ENCODE measurements around the gene TFDP1.

The TFDP1 gene

DNA sequence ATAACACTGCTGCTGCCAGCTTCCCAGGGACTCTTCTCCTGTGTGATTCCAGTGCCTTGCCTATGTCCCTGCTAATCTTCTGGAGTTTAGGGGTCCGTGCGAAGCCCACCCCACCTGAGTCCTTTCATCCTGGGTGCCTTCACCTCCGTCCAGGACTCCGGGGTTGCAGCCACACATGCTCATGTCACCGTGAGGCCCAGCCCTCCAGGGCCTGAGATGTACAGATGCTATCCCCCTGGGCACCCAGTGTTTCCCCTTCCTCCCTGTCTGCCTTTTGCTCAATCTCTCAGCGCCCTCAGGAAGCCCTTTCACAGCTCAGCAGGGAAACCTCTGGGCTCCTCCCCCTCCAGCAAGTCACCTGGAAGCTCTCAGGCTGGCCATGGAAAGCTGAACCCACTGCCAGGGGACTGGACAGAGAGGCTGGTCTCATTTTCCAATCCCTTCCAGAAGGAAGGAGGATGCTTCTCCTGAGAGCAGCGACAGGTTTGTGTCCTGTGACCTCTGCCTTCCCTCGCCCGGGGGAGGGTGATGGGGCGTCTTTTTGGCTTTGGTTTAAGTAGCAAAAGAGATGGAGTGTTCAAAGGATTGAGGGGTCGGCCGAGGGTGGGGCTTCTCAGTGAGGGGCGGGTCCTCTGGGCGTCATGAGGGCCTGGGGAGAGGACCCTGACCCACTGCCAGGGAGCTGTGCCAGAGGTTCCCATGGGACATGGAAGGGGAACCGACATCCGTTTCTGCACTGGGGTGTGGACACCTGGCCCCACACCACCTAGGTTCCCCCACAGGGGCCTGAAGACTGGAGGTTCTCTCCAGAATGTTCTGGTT is 30.8 kb upstream of the TFDP1 start:
- no peak overlapping the region for H3K4me3 ChIP-seq
- DNase-seq (ENCODE audit: low read depth, low spot score), result no peak
- H3K27ac ChIP-seq, result no peak overlapping the region
- H3K9me3 ChIP-seq (ENCODE audit: low read depth, low read length), result no peaks in the 10 kb centered on the region
- H3K9ac ChIP-seq (ENCODE audit: insufficient read length), result no peak overlapping the region
- H3K36me3 ChIP-seq (ENCODE audit: insufficient read depth, low read length), result peaks cover 4% of the 10 kb centered on the region; the same call in 1 of the 2 replicates
- TF ChIP-seq FOXP2 (optimal IDR thresholded peaks at IDR 0.05; ENCODE audit: control extremely low read depth, extremely low read length, insufficient read depth) (no peak), POLR2AphosphoS5 (IDR thresholded peaks at IDR 0.05; ENCODE audit: borderline replicate concordance, low read depth, low read length) (no peak), EZH2 (IDR thresholded peaks at IDR 0.05) (no peak)

DNA sequence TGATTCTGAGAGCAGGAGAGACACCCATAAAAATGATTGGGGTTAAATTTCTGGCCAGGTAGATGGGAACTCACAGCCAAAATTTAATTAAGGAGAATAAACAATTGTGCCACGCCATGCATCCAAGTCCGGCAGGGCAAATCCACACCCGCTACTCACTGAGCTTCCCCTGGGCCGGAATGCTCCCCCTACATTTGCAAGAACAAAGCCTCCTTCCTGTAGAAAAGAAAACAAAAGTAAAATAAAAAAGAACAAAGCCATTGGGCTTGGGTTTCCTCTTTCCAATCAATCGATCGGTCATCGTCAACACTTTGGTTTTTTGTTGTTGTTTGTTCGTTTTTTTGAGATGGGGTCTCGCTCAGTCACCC is 30.2 kb upstream of the TFDP1 start:
- DNase-seq (ENCODE audit: low read depth, low spot score), result no peak
- H3K9ac ChIP-seq (ENCODE audit: insufficient read length), result no peak overlapping the region
- H3K36me3 ChIP-seq (ENCODE audit: insufficient read depth, low read length), result peaks cover 4% of the 10 kb centered on the region; the same call in 1 of the 2 replicates
- TF ChIP-seq FOXP2 (optimal IDR thresholded peaks at IDR 0.05; ENCODE audit: control extremely low read depth, extremely low read length, insufficient read depth) (no peak), EZH2 (IDR thresholded peaks at IDR 0.05) (no peak), POLR2AphosphoS5 (IDR thresholded peaks at IDR 0.05; ENCODE audit: borderline replicate concordance, low read depth, low read length) (no peak)
- H3K4me3 ChIP-seq, result no peak overlapping the region
- H3K27ac ChIP-seq, result no peak overlapping the region
- H3K9me3 ChIP-seq (ENCODE audit: low read depth, low read length), result no peaks in the 10 kb centered on the region

DNA sequence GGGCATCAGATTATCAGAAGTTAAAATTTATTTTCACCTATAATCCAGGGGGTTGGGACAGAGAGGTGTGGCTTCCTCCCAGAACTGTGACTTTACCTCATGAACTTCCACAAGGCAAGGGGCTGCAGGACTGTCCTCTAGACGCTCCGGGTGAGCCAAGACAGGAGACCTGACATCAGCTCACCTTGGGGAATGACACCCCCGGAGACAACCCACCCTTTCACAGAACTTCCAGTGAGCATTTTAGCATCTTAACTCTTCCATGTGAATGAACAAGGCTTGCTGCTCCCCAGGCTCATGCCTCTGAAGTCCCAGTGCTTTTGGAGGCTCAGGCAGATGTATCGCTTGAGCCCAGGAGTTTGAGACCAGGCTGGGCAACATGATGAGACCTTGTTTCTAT is 29.4 kb upstream of the TFDP1 start:
- peaks cover 4% of the 10 kb centered on the region; the same call in 1 of the 2 replicates for H3K36me3 ChIP-seq (ENCODE audit: insufficient read depth, low read length)
- TF ChIP-seq EZH2 (IDR thresholded peaks at IDR 0.05), result no peak
- DNase-seq (ENCODE audit: low read depth, low spot score), result no peak
- H3K4me3 ChIP-seq, result no peak overlapping the region
- H3K9ac ChIP-seq (ENCODE audit: insufficient read length), result no peak overlapping the region
- H3K27ac ChIP-seq, result no peak overlapping the region
- H3K9me3 ChIP-seq (ENCODE audit: low read depth, low read length), result no peaks in the 10 kb centered on the region

DNA sequence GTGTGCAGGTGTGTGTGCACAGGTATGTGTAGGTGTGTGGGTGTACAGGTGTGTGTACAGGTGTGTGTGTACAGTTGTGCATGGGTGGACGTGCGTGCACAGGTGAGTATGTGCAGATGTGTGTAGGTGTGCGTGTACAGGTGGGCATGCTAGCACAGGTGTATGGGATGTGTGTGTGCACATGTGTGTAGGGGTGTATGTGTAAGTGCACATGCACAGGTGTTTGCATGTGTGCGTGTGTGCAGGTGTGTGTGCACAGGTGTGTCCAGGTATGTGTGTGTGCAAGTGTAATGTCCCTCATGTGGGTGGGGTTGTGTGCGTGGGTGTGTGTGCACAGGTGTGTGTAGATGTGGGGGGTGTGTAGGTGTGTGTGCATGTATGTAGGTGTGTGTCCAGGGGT is 27.5 kb upstream of the TFDP1 start:
- H3K9me3 ChIP-seq (ENCODE audit: low read depth, low read length), result no peaks in the 10 kb centered on the region
- H3K9ac ChIP-seq (ENCODE audit: insufficient read length), result no peak overlapping the region
- no peak overlapping the region for H3K4me3 ChIP-seq
- H3K27ac ChIP-seq, result no peak overlapping the region
- TF ChIP-seq POLR2AphosphoS5 (IDR thresholded peaks at IDR 0.05; ENCODE audit: borderline replicate concordance, low read depth, low read length) (no peak), FOXP2 (optimal IDR thresholded peaks at IDR 0.05; ENCODE audit: control extremely low read depth, extremely low read length, insufficient read depth) (no peak), EZH2 (IDR thresholded peaks at IDR 0.05) (no peak)
- DNase-seq (ENCODE audit: low read depth, low spot score), result no peak
- H3K36me3 ChIP-seq (ENCODE audit: insufficient read depth, low read length), result no peaks in the 10 kb centered on the region

DNA sequence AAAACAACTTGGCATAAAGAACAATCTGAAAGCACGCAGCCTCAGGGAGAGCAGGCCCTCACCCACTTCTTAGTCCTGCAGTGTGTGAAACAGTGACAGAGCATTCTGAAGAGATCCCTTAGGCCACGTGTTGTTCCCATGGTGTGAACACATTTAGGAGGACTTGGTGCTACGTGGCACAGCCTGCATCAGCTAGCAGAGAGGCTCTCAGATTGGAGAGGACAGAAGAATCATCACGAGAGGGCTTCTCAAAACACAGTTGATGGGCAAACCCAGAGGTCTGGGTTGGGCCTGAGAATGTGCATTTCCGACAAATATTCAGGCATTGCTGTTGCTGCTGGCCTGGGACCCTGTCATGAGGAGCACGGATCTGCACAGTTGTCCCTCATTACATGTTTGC is 26.1 kb upstream of the TFDP1 start:
- TF ChIP-seq EZH2 (IDR thresholded peaks at IDR 0.05) (no peak), POLR2AphosphoS5 (IDR thresholded peaks at IDR 0.05; ENCODE audit: borderline replicate concordance, low read depth, low read length) (no peak), FOXP2 (optimal IDR thresholded peaks at IDR 0.05; ENCODE audit: control extremely low read depth, extremely low read length, insufficient read depth) (no peak)
- H3K4me3 ChIP-seq, result no peak overlapping the region
- no peak for DNase-seq (ENCODE audit: low read depth, low spot score)
- no peaks in the 10 kb centered on the region for H3K36me3 ChIP-seq (ENCODE audit: insufficient read depth, low read length)
- no peak overlapping the region for H3K27ac ChIP-seq
- no peaks in the 10 kb centered on the region for H3K9me3 ChIP-seq (ENCODE audit: low read depth, low read length)
- no peak overlapping the region for H3K9ac ChIP-seq (ENCODE audit: insufficient read length)

GRCh38 chr13:113559061-113559460 is 25.5 kb upstream of the TFDP1 start:
- Histone ChIP-seq H3K9me3 (ENCODE audit: low read depth, low read length) (no peaks in the 10 kb centered on the region), H3K36me3 (ENCODE audit: insufficient read depth, low read length) (no peaks in the 10 kb centered on the region), H3K9ac (ENCODE audit: insufficient read length) (no peak overlapping the region), H3K4me3 (no peak overlapping the region), H3K27ac (no peak overlapping the region)
- TF ChIP-seq FOXP2 (optimal IDR thresholded peaks at IDR 0.05; ENCODE audit: control extremely low read depth, extremely low read length, insufficient read depth) (no peak), EZH2 (IDR thresholded peaks at IDR 0.05) (no peak), POLR2AphosphoS5 (IDR thresholded peaks at IDR 0.05; ENCODE audit: borderline replicate concordance, low read depth, low read length) (no peak)
- no peak for DNase-seq (ENCODE audit: low read depth, low spot score)

- Histone ChIP-seq H3K27ac (no peak overlapping the region), H3K36me3 (ENCODE audit: insufficient read depth, low read length) (no peaks in the 10 kb centered on the region), H3K9ac (ENCODE audit: insufficient read length) (no peak overlapping the region), H3K9me3 (ENCODE audit: low read depth, low read length) (no peaks in the 10 kb centered on the region), H3K4me3 (no peak overlapping the region)
- no peak for DNase-seq (ENCODE audit: low read depth, low spot score)
- TF ChIP-seq FOXP2 (optimal IDR thresholded peaks at IDR 0.05; ENCODE audit: control extremely low read depth, extremely low read length, insufficient read depth) (no peak), POLR2AphosphoS5 (IDR thresholded peaks at IDR 0.05; ENCODE audit: borderline replicate concordance, low read depth, low read length) (no peak), EZH2 (IDR thresholded peaks at IDR 0.05) (no peak)
Observed at GRCh38 chr13:113559901-113560644, 24.5 kb upstream of the TFDP1 start.

GRCh38 chr13:113560645-113561416 is 23.7 kb upstream of the TFDP1 start:
- Histone ChIP-seq H3K4me3 (no peak overlapping the region), H3K36me3 (ENCODE audit: insufficient read depth, low read length) (no peaks in the 10 kb centered on the region), H3K9me3 (ENCODE audit: low read depth, low read length) (no peaks in the 10 kb centered on the region), H3K27ac (no peak overlapping the region), H3K9ac (ENCODE audit: insufficient read length) (no peak overlapping the region)
- TF ChIP-seq FOXP2 (optimal IDR thresholded peaks at IDR 0.05; ENCODE audit: control extremely low read depth, extremely low read length, insufficient read depth) (no peak), POLR2AphosphoS5 (IDR thresholded peaks at IDR 0.05; ENCODE audit: borderline replicate concordance, low read depth, low read length) (no peak), EZH2 (IDR thresholded peaks at IDR 0.05) (no peak)
- no peak for DNase-seq (ENCODE audit: low read depth, low spot score)
